Panc1 (cell line): ENCODE data around the gene IGF1. TPM values are rescaled to one million over a fixed set of nuclear protein-coding genes. Genes with fewer than 3 reads are reported as not detected.

Experiments used
- ATAC-seq: fragments of 200-7000 bp; cut with Tn5 transposase; 2 replicates; pipeline ENCODE4 v1.9.1; 2020; ENCODE audit warnings: mild to moderate bottlenecking, moderate library complexity
- BruUV-seq: library from RNA; stranded (reverse); fragments of 400-500 nt; replicated peaks from 2 replicates; lab custom pipeline; 2021; lab: Mats Ljungman, UMichigan
- CTCF ChIA-PET: fragments of 300-600 bp; sonication (Branson Sonifier 250); formaldehyde crosslinking; loops from one replicate; lab custom pipeline; 2022; ENCODE audit warnings: antibody characterized with exemption; lab: Charles Lee
- POLR2A ChIA-PET: fragments of 300-600 bp; sonication (Branson Sonifier 250); formaldehyde crosslinking; loops from one replicate; lab custom pipeline; 2022; ENCODE audit warnings: antibody characterized with exemption; lab: Charles Lee
- DNase-seq: peaks from one replicate; pipeline ENCODE4 v3.0.0-alpha.2; 2010; ENCODE audit warnings: low read depth, low spot score
- H3K27ac ChIP-seq: 2 replicates; pipeline ENCODE4 v1.5.1; 2011; ENCODE audit warnings: mild to moderate bottlenecking, low read length, inconsistent platforms
- H3K27me3 ChIP-seq: fragments of 200-500 bp; sonication (Bioruptor generic); 2 replicates; pipeline ENCODE4 v1.6.0; 2014; ENCODE audit warnings: low read length, inconsistent platforms; ENCODE audit not compliant: control insufficient read depth, insufficient read depth
- H3K36me3 ChIP-seq: fragments of 200-500 bp; sonication (Bioruptor generic); 2 replicates; pipeline ENCODE4 v1.5.1; 2014; ENCODE audit warnings: inconsistent platforms, mild to moderate bottlenecking, low read length, moderate library complexity; ENCODE audit not compliant: control insufficient read depth, insufficient read depth
- H3K4me1 ChIP-seq: 2 replicates; pipeline ENCODE4 v1.5.1; 2011; ENCODE audit warnings: inconsistent platforms, mild to moderate bottlenecking, low read length, moderate library complexity; ENCODE audit not compliant: control insufficient read depth, insufficient read depth
- H3K4me3 ChIP-seq, 2 experiments: 2 replicates each; pipeline ENCODE4 v1.5.1; 2011 to 2012; ENCODE audit warnings: low read depth in 2 of 2, low read length in 2 of 2, mild to moderate bottlenecking in 2 of 2, inconsistent platforms in 1 of 2, moderate library complexity in 1 of 2
- H3K9me3 ChIP-seq: fragments of 200-500 bp; sonication (Bioruptor generic); 2 replicates; pipeline ENCODE4 v1.5.1; 2014; ENCODE audit warnings: low read depth, mild to moderate bottlenecking, inconsistent platforms, low read length, moderate library complexity; ENCODE audit not compliant: control insufficient read depth, insufficient read depth
- CTCF ChIP-seq: fragments of 450-650 bp; IDR thresholded peaks from 2 replicates; pipeline ENCODE4 v1.5.1; 2017; ENCODE audit warnings: mild to moderate bottlenecking
- POLR2AphosphoS5 ChIP-seq: IDR thresholded peaks from 2 replicates; pipeline ENCODE4 v1.6.1; 2012; ENCODE audit warnings: mild to moderate bottlenecking, low read depth, low read length, moderate library complexity
- SIN3A ChIP-seq: IDR thresholded peaks from 2 replicates; pipeline ENCODE4 v1.6.1; 2012; ENCODE audit warnings: low read depth, mild to moderate bottlenecking, low read length, moderate library complexity, borderline replicate concordance; ENCODE audit not compliant: insufficient read depth
- TCF7L2 ChIP-seq: IDR thresholded peaks from 2 replicates; pipeline ENCODE4 v1.6.1; 2011; ENCODE audit warnings: mild to moderate bottlenecking, low read depth, low read length, inconsistent platforms
- in situ Hi-C: cut with HindIII; loops from 2 replicates; pipeline ENCODE4 v1.10.0; 2016; ENCODE audit warnings: low sequenced_read_pairs, low pct_unique_long_range_greater_than_20kb
- intact Hi-C: fragments of 100-400 bp; cut with micrococcal nuclease; formaldehyde crosslinking; loops from one replicate; pipeline ENCODE4 v1.10.0; 2022; ENCODE audit not compliant: unreplicated experiment
- total RNA-seq: library from RNA; stranded (reverse); gene quantifications from one replicate; pipeline ENCODE4 v1.2.1, GENCODE V29; 2021; ENCODE audit not compliant: unreplicated experiment
- TF ChIP-seq, protein P1 (sequence below), 2 experiments: IDR thresholded peaks; 2 replicates each; pipeline ENCODE4 v1.6.1; 2011 to 2012; ENCODE audit warnings: low read depth in 2 of 2, control low read depth in 1 of 2, low read length in 1 of 2, mild to moderate bottlenecking in 1 of 2, moderate library complexity in 1 of 2; ENCODE audit not compliant: insufficient read depth in 1 of 2

Gene IGF1
- total RNA-seq, 1 experiment from 2014 or later = not detected

GRCh38 chr12:102435827-102436436 lies 44.4 kb downstream of the IGF1 start:
- in situ Hi-C loops = no loop called here
- DNase-seq (no peak), ATAC-seq (no peak)
- intact Hi-C loops = no loop called here
- Histone ChIP-seq H3K9me3 (no peaks in the 10 kb centered on the region), H3K27me3 (no peaks in the 10 kb centered on the region), H3K4me3 (no peak overlapping the region), H3K27ac (no peak overlapping the region), H3K36me3 (no peaks in the 10 kb centered on the region), H3K4me1 (no peaks in the 10 kb centered on the region)
- BruUV-seq = no TSS peak
- TF ChIP-seq TCF7L2 (no peak), CTCF (no peak), POLR2AphosphoS5 (no peak), SIN3A (no peak)
- TF ChIP-seq, protein P1, sequence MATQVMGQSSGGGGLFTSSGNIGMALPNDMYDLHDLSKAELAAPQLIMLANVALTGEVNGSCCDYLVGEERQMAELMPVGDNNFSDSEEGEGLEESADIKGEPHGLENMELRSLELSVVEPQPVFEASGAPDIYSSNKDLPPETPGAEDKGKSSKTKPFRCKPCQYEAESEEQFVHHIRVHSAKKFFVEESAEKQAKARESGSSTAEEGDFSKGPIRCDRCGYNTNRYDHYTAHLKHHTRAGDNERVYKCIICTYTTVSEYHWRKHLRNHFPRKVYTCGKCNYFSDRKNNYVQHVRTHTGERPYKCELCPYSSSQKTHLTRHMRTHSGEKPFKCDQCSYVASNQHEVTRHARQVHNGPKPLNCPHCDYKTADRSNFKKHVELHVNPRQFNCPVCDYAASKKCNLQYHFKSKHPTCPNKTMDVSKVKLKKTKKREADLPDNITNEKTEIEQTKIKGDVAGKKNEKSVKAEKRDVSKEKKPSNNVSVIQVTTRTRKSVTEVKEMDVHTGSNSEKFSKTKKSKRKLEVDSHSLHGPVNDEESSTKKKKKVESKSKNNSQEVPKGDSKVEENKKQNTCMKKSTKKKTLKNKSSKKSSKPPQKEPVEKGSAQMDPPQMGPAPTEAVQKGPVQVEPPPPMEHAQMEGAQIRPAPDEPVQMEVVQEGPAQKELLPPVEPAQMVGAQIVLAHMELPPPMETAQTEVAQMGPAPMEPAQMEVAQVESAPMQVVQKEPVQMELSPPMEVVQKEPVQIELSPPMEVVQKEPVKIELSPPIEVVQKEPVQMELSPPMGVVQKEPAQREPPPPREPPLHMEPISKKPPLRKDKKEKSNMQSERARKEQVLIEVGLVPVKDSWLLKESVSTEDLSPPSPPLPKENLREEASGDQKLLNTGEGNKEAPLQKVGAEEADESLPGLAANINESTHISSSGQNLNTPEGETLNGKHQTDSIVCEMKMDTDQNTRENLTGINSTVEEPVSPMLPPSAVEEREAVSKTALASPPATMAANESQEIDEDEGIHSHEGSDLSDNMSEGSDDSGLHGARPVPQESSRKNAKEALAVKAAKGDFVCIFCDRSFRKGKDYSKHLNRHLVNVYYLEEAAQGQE (IDR thresholded peaks at IDR 0.05; ENCODE audit: insufficient read depth in 1 of 2, low read depth in 2 of 2, low read length in 1 of 2) = no peak
- POLR2A ChIA-PET = no interaction called here
- CTCF ChIA-PET = no interaction called here

DNA sequence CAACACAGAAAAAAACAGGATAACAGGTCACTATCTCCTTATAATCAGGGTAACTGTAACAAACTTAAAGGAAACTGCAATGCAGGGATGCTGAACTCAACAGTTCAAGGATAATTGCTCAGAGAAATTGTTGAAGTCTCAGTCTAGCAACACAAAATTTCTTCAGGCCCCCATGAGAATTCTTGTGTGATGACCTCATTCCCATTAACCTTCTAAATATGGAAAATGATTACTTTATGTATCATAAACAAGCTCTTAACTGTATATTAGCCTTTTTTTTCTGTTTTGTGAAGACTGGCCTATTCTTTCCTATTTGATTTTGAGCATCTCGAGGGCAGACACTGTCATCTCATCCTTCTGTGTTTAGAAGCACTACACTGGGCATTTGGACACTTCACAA lies 47.1 kb downstream of the IGF1 start:
- Histone ChIP-seq H3K9me3 (no peaks in the 10 kb centered on the region), H3K27ac (no peak overlapping the region), H3K36me3 (no peaks in the 10 kb centered on the region), H3K4me3 (no peak overlapping the region), H3K27me3 (no peaks in the 10 kb centered on the region), H3K4me1 (no peaks in the 10 kb centered on the region)
- no TSS peak for BruUV-seq
- CTCF ChIA-PET = no interaction called here
- no peak for DNase-seq
- intact Hi-C loops (no loop called here), in situ Hi-C loops (no loop called here)
- no peak for ATAC-seq
- POLR2A ChIA-PET = no interaction called here
- TF ChIP-seq, protein P1 (IDR thresholded peaks at IDR 0.05; ENCODE audit: insufficient read depth in 1 of 2, low read depth in 2 of 2, low read length in 1 of 2) = no peak
